OCI-LY3 (cell line): ENCODE measurements around the gene HM13.
"Not testable (repeated sequence)": the region's sequence is repeated elsewhere in the genome, so short reads cannot be mapped to it uniquely, and the experiment has no call there.

ENCODE experiments used
- H2AFZ ChIP-seq: fragments of 200-600, 300-600 bp; shearing (Covaris generic); 2 replicates; pipeline ENCODE4 v1.6.0; 2014; ENCODE audit warnings: antibody characterized with exemption, low read depth, low read length
- H3K27ac ChIP-seq: fragments of 200-600, 300-600 bp; sonication (generic); 2 replicates; pipeline ENCODE4 v1.5.1; 2014; ENCODE audit warnings: mild to moderate bottlenecking, low read length, moderate library complexity, mixed read lengths
- H3K27me3 ChIP-seq: fragments of 200-600, 300-600 bp; sonication (generic); 2 replicates; pipeline ENCODE4 v1.6.1; 2014; ENCODE audit warnings: low read depth, low read length, mixed read lengths
- H3K36me3 ChIP-seq: fragments of 200-600, 300-600 bp; sonication (generic); replicated peaks from 2 replicates; pipeline ENCODE3; 2014; ENCODE audit warnings: low read depth, low read length, mixed read lengths
- H3K4me1 ChIP-seq: fragments of 300-600, 200-600 bp; sonication (generic); 2 replicates; pipeline ENCODE4 v1.6.1; 2014; ENCODE audit warnings: low read length, mixed read lengths
- H3K4me2 ChIP-seq: fragments of 200-600, 300-600 bp; sonication (generic); 2 replicates; pipeline ENCODE4 v1.6.1; 2014; ENCODE audit warnings: low read length, mixed read lengths
- H3K4me3 ChIP-seq: fragments of 300-600, 200-600 bp; sonication (generic); 2 replicates; pipeline ENCODE4 v1.5.1; 2014; ENCODE audit warnings: antibody characterized with exemption, mild to moderate bottlenecking, low read length, moderate library complexity
- H3K79me2 ChIP-seq: fragments of 300-600, 200-600 bp; shearing (Covaris generic); 2 replicates; pipeline ENCODE4 v1.6.1; 2014; ENCODE audit warnings: mild to moderate bottlenecking, low read length, mixed read lengths
- H3K9ac ChIP-seq: fragments of 300-600, 200-600 bp; shearing (Covaris generic); 2 replicates; pipeline ENCODE4 v1.6.0; 2014; ENCODE audit warnings: mild to moderate bottlenecking, low read length, moderate library complexity
- H3K9me3 ChIP-seq: fragments of 200-600, 300-600 bp; shearing (Covaris generic); 2 replicates; pipeline ENCODE4 v1.6.1; 2014; ENCODE audit warnings: low read length, mixed read lengths; ENCODE audit not compliant: insufficient read depth
- H4K20me1 ChIP-seq: fragments of 200-600, 300-600 bp; sonication (generic); 2 replicates; pipeline ENCODE4 v1.6.1; 2016; ENCODE audit warnings: low read length, mixed read lengths; ENCODE audit not compliant: insufficient read depth
- CTCF ChIP-seq: fragments of 200-600, 300-600 bp; sonication (generic); IDR thresholded peaks from 2 replicates; pipeline ENCODE4 v1.5.1; 2014; ENCODE audit warnings: antibody characterized with exemption, low read length, low read depth
- EZH2phosphoT487 ChIP-seq: fragments of 200-600 bp; shearing (Covaris generic); IDR thresholded peaks from 2 replicates; pipeline ENCODE4 v1.6.1; 2018; ENCODE audit warnings: antibody characterized with exemption, mixed run types, low read depth

Gene HM13

DNA sequence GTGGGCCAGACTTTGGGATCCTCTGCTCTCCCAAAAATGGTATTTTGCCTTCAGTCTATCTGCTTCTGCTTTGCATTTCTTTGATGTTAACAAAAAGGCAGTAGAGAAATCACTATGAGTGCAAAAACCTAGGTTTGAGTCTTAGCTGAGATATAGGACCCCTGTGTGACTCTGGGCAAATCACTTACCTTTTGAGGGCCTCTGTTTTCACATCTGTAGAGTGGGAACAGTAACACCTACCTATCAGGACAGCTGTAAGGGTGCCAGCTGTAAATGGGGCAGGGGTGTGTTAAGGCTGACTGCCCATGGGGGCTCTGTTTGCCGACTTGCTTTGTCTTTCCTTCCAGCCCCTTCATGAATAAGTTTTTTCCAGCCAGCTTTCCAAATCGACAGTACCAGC, 30.4 kb downstream of the HM13 start:
- Histone ChIP-seq H3K4me1 (peaks cover 8% of the 10 kb centered on the region), H2AFZ (no peak overlapping the region), H3K4me3 (no peak overlapping the region), H3K27me3 (no peaks in the 10 kb centered on the region), H3K9me3 (no peaks in the 10 kb centered on the region), H3K36me3 (peaks cover 62% of the 10 kb centered on the region), H3K9ac (no peak overlapping the region), H3K27ac (no peak overlapping the region; the same call in 1 of the 2 replicates), H3K4me2 (no peak overlapping the region), H4K20me1 (peaks cover 7% of the 10 kb centered on the region; the same call in 1 of the 2 replicates), H3K79me2 (peaks cover 49% of the 10 kb centered on the region)
- TF ChIP-seq EZH2phosphoT487 (no peak), CTCF (no peak)

DNA sequence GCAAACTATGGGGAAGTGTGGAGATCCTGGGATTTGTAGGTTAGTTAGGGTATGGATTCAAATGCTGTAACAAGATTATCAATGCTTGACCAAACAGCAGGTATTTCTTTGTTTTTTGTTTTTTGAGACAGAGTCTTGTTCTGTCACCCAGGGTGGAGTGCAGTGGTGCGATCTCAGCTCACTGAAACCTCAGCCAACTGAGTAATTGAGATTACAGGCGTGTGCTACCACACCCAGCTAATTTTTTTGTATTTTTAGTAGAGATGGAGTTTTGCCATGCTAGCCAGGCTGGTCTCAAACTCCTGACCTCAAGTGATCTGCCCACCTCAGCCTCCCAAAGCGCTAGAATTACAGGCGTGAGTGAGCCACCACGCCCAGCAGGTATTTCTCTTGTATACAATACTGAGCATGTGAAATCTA, 31.4 kb downstream of the HM13 start:
- not testable (repeated sequence) for H3K4me3 ChIP-seq, H2AFZ ChIP-seq, H3K27me3 ChIP-seq, H4K20me1 ChIP-seq, H3K4me1 ChIP-seq, H3K4me2 ChIP-seq, H3K27ac ChIP-seq, H3K9ac ChIP-seq, H3K9me3 ChIP-seq
- Histone ChIP-seq H3K36me3 (peaks cover 63% of the 10 kb centered on the region), H3K79me2 (peaks cover 48% of the 10 kb centered on the region)

DNA sequence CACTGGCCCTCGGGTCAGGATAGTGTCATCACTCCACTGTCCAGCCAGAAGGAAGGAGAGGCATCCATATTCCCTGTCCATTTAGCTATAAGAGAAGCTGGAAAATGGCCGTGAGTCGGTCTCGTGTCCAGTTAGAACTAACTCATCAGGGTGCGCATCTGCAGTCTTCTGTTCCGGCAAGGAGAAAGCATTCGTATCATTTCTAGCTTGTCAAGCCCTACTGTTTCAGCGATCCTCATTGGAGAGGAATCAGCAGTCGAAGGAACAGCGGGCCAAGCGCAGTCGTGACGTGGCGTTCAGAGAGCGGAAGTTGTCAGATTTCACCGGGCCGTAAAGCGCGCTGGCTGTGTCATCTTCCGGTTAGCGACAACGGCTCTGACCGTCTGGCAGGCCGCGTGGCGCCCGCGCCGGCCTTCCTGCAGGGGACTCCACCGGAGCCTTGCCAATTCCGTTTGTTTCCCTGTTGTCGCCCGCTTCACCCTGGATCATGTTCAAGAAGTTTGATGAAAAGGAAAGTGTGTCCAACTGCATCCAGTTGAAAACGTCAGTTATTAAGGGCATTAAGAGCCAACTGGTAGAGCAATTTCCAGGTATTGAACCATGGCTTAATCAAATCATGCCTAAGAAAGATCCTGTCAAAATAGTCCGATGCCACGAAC, 32.9 kb downstream of the HM13 start:
- Histone ChIP-seq H2AFZ (no peak overlapping the region), H3K9ac (peak overlapping the region; percentile 93), H3K9me3 (no peaks in the 10 kb centered on the region), H3K79me2 (peaks cover 48% of the 10 kb centered on the region), H3K4me2 (peak overlapping the region; percentile 81), H3K36me3 (peaks cover 74% of the 10 kb centered on the region), H3K27ac (peak overlapping the region; percentile 81), H3K27me3 (no peaks in the 10 kb centered on the region), H3K4me1 (peaks cover 8% of the 10 kb centered on the region), H4K20me1 (0 out of 2 replicates have a peak, but pooled peaks cover 3% of the 10 kb centered on the region), H3K4me3 (peak overlapping the region; percentile 81)
- TF ChIP-seq EZH2phosphoT487, result no peak

DNA sequence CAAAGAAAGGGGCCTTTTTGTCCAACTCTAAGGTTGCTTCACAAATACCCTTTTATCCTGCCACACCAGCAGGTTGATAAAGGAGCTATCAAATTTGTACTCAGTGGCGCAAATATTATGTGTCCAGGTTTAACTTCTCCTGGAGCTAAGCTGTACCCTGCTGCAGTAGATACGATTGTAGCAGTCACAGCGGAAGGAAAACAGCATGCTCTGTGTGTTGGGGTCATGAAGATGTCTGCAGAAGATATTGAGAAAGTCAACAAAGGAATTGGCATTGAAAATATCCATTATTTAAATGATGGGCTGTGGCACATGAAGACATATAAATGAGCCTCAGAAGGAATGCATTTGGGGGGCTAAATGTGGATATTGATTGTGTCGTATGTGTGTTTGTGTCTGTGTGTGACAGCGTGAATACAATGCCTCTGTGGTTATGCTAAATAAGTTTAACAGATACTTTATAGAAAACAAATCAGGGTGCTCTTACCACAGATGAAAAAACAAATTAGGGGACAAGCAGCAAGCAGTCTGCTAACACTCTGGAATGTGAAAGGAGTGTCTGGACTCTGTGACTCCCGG, 33.6 kb downstream of the HM13 start:
- 0 out of 2 replicates have a peak, but pooled peaks cover 3% of the 10 kb centered on the region for H4K20me1 ChIP-seq
- H3K9me3 ChIP-seq, result no peaks in the 10 kb centered on the region
- no peaks in the 10 kb centered on the region for H3K27me3 ChIP-seq
- peaks cover 47% of the 10 kb centered on the region for H3K79me2 ChIP-seq
- H2AFZ ChIP-seq, result no peak overlapping the region
- peaks cover 8% of the 10 kb centered on the region for H3K4me1 ChIP-seq
- H3K4me2 ChIP-seq, result peak overlapping the region; percentile 81
- peak overlapping the region; percentile 81 for H3K27ac ChIP-seq
- TF ChIP-seq CTCF, result no peak
- no peak for TF ChIP-seq EZH2phosphoT487
- H3K36me3 ChIP-seq, result peaks cover 73% of the 10 kb centered on the region
- peak overlapping the region; percentile 81 for H3K4me3 ChIP-seq
- peak overlapping the region; percentile 93 for H3K9ac ChIP-seq
